Erythroblast (primary cell): ENCODE data around the gene N4BP3.

Experiments used
- GATA1 ChIP-seq: IDR thresholded peaks from 2 replicates; pipeline ENCODE4 v1.6.1; 2011; ENCODE audit warnings: low read depth, mild to moderate bottlenecking, control low read depth, low read length, moderate library complexity
- POLR2A ChIP-seq: IDR thresholded peaks from 2 replicates; pipeline ENCODE4 v1.6.1; 2011; ENCODE audit warnings: mild to moderate bottlenecking, low read length

GRCh38 chr5:178129296-178129695 is 16.0 kb downstream of the N4BP3 start:
- TF ChIP-seq POLR2A (no peak), GATA1 (no peak)
